HCT116 (cell line): ENCODE results near the gene RFPL4A. TPM values are rescaled to one million over a fixed set of nuclear protein-coding genes. Genes with fewer than 3 reads are reported as not detected.

Experiments
- ATAC-seq: fragments of 200-7000 bp; cut with Tn5 transposase; 2 replicates; pipeline ENCODE4 v1.9.1; 2020; ENCODE audit warnings: mild to moderate bottlenecking, moderate library complexity
- BruUV-seq: library from RNA; stranded (reverse); fragments of 400-500 nt; replicated peaks from 2 replicates; lab custom pipeline; 2021; lab: Mats Ljungman, UMichigan
- CTCF ChIA-PET: fragments of 300-600 bp; sonication (Branson Sonifier 250); formaldehyde crosslinking; loops from one replicate; lab custom pipeline; 2021; ENCODE audit warnings: antibody characterized with exemption; lab: Charles Lee
- POLR2A ChIA-PET: fragments of 300-600, 350-600 bp; sonication (Branson Sonifier 250); formaldehyde crosslinking; loops from one replicate; lab custom pipeline; 2021; ENCODE audit warnings: antibody characterized with exemption; lab: Charles Lee
- RAD21 ChIA-PET, 2 experiments: fragments of 300-600 bp; sonication (Branson Sonifier 250); formaldehyde crosslinking; loops; one replicate each; lab custom pipeline; 2023; ENCODE audit warnings: low total read pairs in 2 of 2; ENCODE audit not compliant: uncharacterized antibody in 2 of 2, unreplicated experiment in 2 of 2, low non-redundant PET in 1 of 2; lab: Charles Lee
- DNase-seq: peaks from one replicate; pipeline ENCODE4 v3.0.0-alpha.2; 2010; ENCODE audit warnings: low read depth, low spot score
- H2AFZ ChIP-seq: fragments of 200-600 bp; shearing (Covaris generic), sonication (generic); 2 replicates; pipeline ENCODE4 v1.6.1; 2017; ENCODE audit warnings: low read depth, mixed run types, mixed read lengths, antibody characterized with exemption, low read length; ENCODE audit not compliant: poor library complexity, severe bottlenecking
- H3K27ac ChIP-seq: 2 replicates; pipeline ENCODE4 v1.5.1; 2012; ENCODE audit warnings: low read depth, low read length
- H3K27me3 ChIP-seq: fragments of 200-600 bp; sonication (generic); 2 replicates; pipeline ENCODE4 v1.6.1; 2016; ENCODE audit warnings: mixed run types, low read length, mixed read lengths; ENCODE audit not compliant: insufficient read depth
- H3K36me3 ChIP-seq, 2 experiments: fragments of 200-500 bp in 1 of 2; fragments of 200-600 bp in 1 of 2; sonication (Bioruptor generic) in 1 of 2; sonication (generic) in 1 of 2; 2 replicates each; pipeline versions ENCODE4 v1.5.1 to v1.6.1; 2014 to 2016; ENCODE audit warnings: low read length in 2 of 2, inconsistent platforms in 1 of 2, mixed read lengths in 1 of 2, mixed run types in 1 of 2; ENCODE audit not compliant: insufficient read depth in 2 of 2, control insufficient read depth in 1 of 2
- H3K4me1 ChIP-seq, 2 experiments: fragments of 200-600 bp in 1 of 2; sonication (generic) in 1 of 2; 2 replicates each; pipeline versions ENCODE4 v1.5.1 to v1.6.1; 2012 to 2017; ENCODE audit warnings: low read length in 2 of 2, inconsistent platforms in 1 of 2, mild to moderate bottlenecking in 1 of 2, mixed read lengths in 1 of 2, mixed run types in 1 of 2, moderate library complexity in 1 of 2; ENCODE audit not compliant: insufficient read depth in 2 of 2, control insufficient read depth in 1 of 2
- H3K4me2 ChIP-seq: fragments of 200-600 bp; sonication (generic); 2 replicates; pipeline ENCODE4 v1.6.1; 2017; ENCODE audit warnings: mixed run types, low read length, mixed read lengths
- H3K4me3 ChIP-seq, 2 experiments: fragments of 200-600 bp in 1 of 2; sonication (generic) in 1 of 2; replicated peaks in 1 of 2; 2 replicates each; pipeline ENCODE4 v1.5.1; 2011 to 2016; ENCODE audit warnings: low read length in 2 of 2, control low read depth in 1 of 2, low read depth in 1 of 2, mild to moderate bottlenecking in 1 of 2, mixed read lengths in 1 of 2, mixed run types in 1 of 2
- H3K79me2 ChIP-seq: fragments of 200-600 bp; sonication (generic); 2 replicates; pipeline ENCODE4 v1.6.1; 2017; ENCODE audit warnings: mild to moderate bottlenecking, mixed run types, low read length, moderate library complexity, mixed read lengths; ENCODE audit not compliant: insufficient read depth
- H3K9ac ChIP-seq: fragments of 200-600 bp; sonication (generic); 2 replicates; pipeline ENCODE4 v1.6.1; 2016; ENCODE audit warnings: low read length, mixed read lengths
- H3K9me2 ChIP-seq: fragments of 200-600 bp; sonication (generic), shearing (Covaris generic); 2 replicates; pipeline ENCODE4 v1.6.1; 2017; ENCODE audit warnings: mixed run types, mild to moderate bottlenecking, moderate library complexity; ENCODE audit not compliant: insufficient read depth
- H3K9me3 ChIP-seq, 2 experiments: fragments of 200-500 bp in 1 of 2; fragments of 200-600 bp in 1 of 2; sonication (Bioruptor generic) in 1 of 2; sonication (generic) in 1 of 2; 2 replicates each; pipeline ENCODE4 v1.6.1; 2014 to 2017; ENCODE audit warnings: low read length in 2 of 2, mixed read lengths in 2 of 2, inconsistent platforms in 1 of 2, low read depth in 1 of 2, mild to moderate bottlenecking in 1 of 2, mixed run types in 1 of 2, moderate library complexity in 1 of 2; ENCODE audit not compliant: control insufficient read depth in 1 of 2, insufficient read depth in 1 of 2
- H4K20me1 ChIP-seq: fragments of 200-600 bp; sonication (generic), shearing (Covaris generic); 2 replicates; pipeline ENCODE4 v1.6.1; 2017; ENCODE audit warnings: mixed run types, mild to moderate bottlenecking, moderate library complexity; ENCODE audit not compliant: insufficient read depth
- CBX3 ChIP-seq: IDR thresholded peaks from 2 replicates; pipeline ENCODE4 v1.6.1; 2012; ENCODE audit warnings: low read depth
- EGR1 ChIP-seq: IDR thresholded peaks from 2 replicates; pipeline ENCODE4 v1.6.1; 2012; ENCODE audit warnings: low read depth
- ELF1 ChIP-seq: IDR thresholded peaks from 2 replicates; pipeline ENCODE4 v1.6.1; 2012; ENCODE audit warnings: low read depth, borderline replicate concordance
- EZH2 ChIP-seq: fragments of 200-600 bp; sonication (generic); IDR thresholded peaks from 2 replicates; pipeline ENCODE4 v1.6.1; 2017; ENCODE audit warnings: antibody characterized with exemption, mixed run types
- EZH2phosphoT487 ChIP-seq: fragments of 200-600 bp; IDR thresholded peaks from 2 replicates; pipeline ENCODE4 v1.6.1; 2018; ENCODE audit warnings: antibody characterized with exemption, borderline replicate concordance
- JUND ChIP-seq: IDR thresholded peaks from 2 replicates; pipeline ENCODE4 v1.6.1; 2012
- POLR2AphosphoS5 ChIP-seq: IDR thresholded peaks from 2 replicates; pipeline ENCODE4 v1.6.1; 2011; ENCODE audit warnings: mild to moderate bottlenecking, low read depth, low read length, moderate library complexity
- RAD21 ChIP-seq: IDR thresholded peaks from 2 replicates; pipeline ENCODE4 v1.6.1; 2012; ENCODE audit warnings: low read depth, mild to moderate bottlenecking
- SIN3A ChIP-seq: IDR thresholded peaks from 2 replicates; pipeline ENCODE4 v1.6.1; 2012; ENCODE audit warnings: low read depth
- SP1 ChIP-seq: IDR thresholded peaks from 2 replicates; pipeline ENCODE4 v1.6.1; 2012; ENCODE audit warnings: low read depth
- SRF ChIP-seq: IDR thresholded peaks from 2 replicates; pipeline ENCODE4 v1.6.1; 2012; ENCODE audit warnings: low read depth
- TCF7L2 ChIP-seq: IDR thresholded peaks from 2 replicates; pipeline ENCODE4 v1.7.0; 2011; ENCODE audit warnings: borderline replicate concordance, inconsistent platforms; ENCODE audit not compliant: insufficient read depth, insufficient read length; ENCODE audit errors: extremely low read depth
- YY1 ChIP-seq: IDR thresholded peaks from 2 replicates; pipeline ENCODE4 v1.6.1; 2011; ENCODE audit warnings: low read length, low read depth, moderate library complexity, mild to moderate bottlenecking; ENCODE audit not compliant: insufficient replicate concordance; ENCODE audit errors: extremely low read depth
- ZFX ChIP-seq: fragments of 450-650 bp; IDR thresholded peaks from 2 replicates; pipeline ENCODE4 v1.6.1; 2017
- intact Hi-C: fragments of 100-400 bp; cut with micrococcal nuclease; formaldehyde crosslinking; loops from 2 replicates; pipeline ENCODE4 v1.10.0; 2022
- total RNA-seq: library from RNA; stranded (reverse); gene quantifications from one replicate; pipeline ENCODE4 v1.2.1, GENCODE V29; 2021; ENCODE audit not compliant: unreplicated experiment
- TF ChIP-seq, protein P1 (sequence below), 3 experiments: fragments of 200-600 bp in 1 of 3; sonication (generic) in 1 of 3; IDR thresholded peaks in 2 of 3; conservative IDR thresholded peaks in 1 of 3; 2 replicates each; pipeline ENCODE4 v1.5.1; 2012 to 2017; ENCODE audit warnings: low read depth in 2 of 3, low read length in 2 of 3, antibody characterized with exemption in 1 of 3, borderline replicate concordance in 1 of 3, control low read depth in 1 of 3, mild to moderate bottlenecking in 1 of 3, mixed read lengths in 1 of 3, mixed run types in 1 of 3, moderate library complexity in 1 of 3; ENCODE audit not compliant: insufficient read depth in 1 of 3
- TF ChIP-seq, protein P2 (sequence below): IDR thresholded peaks from 2 replicates; pipeline ENCODE4 v1.6.1; 2012
- TF ChIP-seq, protein P3 (sequence below): IDR thresholded peaks from 2 replicates; pipeline ENCODE4 v1.6.1; 2012; ENCODE audit warnings: low read depth
- TF ChIP-seq, protein P4 (sequence below): IDR thresholded peaks from 2 replicates; pipeline ENCODE4 v1.6.1; 2012
- TF ChIP-seq, protein P5 (sequence below): IDR thresholded peaks from 2 replicates; pipeline ENCODE4 v1.6.1; 2011; ENCODE audit warnings: mild to moderate bottlenecking, low read length, moderate library complexity; ENCODE audit not compliant: insufficient replicate concordance; ENCODE audit errors: extremely low read depth

RFPL4A gene
- total RNA-seq, 1 experiment from 2014 or later, result not detected

DNA sequence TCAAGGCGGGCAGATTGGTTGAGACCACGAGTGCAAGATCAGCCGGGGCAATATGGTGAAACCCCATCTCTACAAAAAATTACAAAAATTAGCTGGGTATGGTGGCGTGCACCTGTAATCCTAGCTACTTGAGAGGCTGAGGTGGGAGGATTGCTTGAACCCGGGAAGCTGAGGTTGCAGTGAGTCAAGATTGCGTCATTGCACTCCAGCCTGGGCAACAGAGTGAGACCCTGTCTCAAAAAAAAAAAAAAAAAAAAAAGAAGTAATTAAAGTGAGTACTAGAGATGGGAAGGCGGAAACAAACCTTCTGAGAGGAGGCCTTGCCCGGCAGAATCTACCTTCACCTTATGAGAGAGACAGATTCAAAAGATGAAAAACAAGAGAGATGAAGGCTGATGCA is 35.4 kb upstream of the RFPL4A start:
- RAD21 ChIA-PET, result no interaction called here
- TF ChIP-seq, protein P1, sequence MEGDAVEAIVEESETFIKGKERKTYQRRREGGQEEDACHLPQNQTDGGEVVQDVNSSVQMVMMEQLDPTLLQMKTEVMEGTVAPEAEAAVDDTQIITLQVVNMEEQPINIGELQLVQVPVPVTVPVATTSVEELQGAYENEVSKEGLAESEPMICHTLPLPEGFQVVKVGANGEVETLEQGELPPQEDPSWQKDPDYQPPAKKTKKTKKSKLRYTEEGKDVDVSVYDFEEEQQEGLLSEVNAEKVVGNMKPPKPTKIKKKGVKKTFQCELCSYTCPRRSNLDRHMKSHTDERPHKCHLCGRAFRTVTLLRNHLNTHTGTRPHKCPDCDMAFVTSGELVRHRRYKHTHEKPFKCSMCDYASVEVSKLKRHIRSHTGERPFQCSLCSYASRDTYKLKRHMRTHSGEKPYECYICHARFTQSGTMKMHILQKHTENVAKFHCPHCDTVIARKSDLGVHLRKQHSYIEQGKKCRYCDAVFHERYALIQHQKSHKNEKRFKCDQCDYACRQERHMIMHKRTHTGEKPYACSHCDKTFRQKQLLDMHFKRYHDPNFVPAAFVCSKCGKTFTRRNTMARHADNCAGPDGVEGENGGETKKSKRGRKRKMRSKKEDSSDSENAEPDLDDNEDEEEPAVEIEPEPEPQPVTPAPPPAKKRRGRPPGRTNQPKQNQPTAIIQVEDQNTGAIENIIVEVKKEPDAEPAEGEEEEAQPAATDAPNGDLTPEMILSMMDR (IDR thresholded peaks at IDR 0.05 in 2 of 3, conservative IDR thresholded peaks at IDR 0.05 in 1 of 3; ENCODE audit: borderline replicate concordance in 1 of 3, insufficient read depth in 1 of 3, low read depth in 2 of 3, low read length in 2 of 3), result no peak
- TF ChIP-seq ZFX (no peak), EZH2phosphoT487 (no peak), EGR1 (no peak), ELF1 (no peak), SIN3A (no peak), SP1 (no peak), RAD21 (no peak), YY1 (no peak), EZH2 (no peak), CBX3 (no peak), TCF7L2 (no peak), JUND (no peak), POLR2AphosphoS5 (no peak), SRF (no peak)
- TF ChIP-seq, protein P2, sequence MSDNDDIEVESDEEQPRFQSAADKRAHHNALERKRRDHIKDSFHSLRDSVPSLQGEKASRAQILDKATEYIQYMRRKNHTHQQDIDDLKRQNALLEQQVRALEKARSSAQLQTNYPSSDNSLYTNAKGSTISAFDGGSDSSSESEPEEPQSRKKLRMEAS, result no peak
- TF ChIP-seq, protein P3, sequence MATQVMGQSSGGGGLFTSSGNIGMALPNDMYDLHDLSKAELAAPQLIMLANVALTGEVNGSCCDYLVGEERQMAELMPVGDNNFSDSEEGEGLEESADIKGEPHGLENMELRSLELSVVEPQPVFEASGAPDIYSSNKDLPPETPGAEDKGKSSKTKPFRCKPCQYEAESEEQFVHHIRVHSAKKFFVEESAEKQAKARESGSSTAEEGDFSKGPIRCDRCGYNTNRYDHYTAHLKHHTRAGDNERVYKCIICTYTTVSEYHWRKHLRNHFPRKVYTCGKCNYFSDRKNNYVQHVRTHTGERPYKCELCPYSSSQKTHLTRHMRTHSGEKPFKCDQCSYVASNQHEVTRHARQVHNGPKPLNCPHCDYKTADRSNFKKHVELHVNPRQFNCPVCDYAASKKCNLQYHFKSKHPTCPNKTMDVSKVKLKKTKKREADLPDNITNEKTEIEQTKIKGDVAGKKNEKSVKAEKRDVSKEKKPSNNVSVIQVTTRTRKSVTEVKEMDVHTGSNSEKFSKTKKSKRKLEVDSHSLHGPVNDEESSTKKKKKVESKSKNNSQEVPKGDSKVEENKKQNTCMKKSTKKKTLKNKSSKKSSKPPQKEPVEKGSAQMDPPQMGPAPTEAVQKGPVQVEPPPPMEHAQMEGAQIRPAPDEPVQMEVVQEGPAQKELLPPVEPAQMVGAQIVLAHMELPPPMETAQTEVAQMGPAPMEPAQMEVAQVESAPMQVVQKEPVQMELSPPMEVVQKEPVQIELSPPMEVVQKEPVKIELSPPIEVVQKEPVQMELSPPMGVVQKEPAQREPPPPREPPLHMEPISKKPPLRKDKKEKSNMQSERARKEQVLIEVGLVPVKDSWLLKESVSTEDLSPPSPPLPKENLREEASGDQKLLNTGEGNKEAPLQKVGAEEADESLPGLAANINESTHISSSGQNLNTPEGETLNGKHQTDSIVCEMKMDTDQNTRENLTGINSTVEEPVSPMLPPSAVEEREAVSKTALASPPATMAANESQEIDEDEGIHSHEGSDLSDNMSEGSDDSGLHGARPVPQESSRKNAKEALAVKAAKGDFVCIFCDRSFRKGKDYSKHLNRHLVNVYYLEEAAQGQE, result no peak
- TF ChIP-seq, protein P4, sequence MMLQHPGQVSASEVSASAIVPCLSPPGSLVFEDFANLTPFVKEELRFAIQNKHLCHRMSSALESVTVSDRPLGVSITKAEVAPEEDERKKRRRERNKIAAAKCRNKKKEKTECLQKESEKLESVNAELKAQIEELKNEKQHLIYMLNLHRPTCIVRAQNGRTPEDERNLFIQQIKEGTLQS, result no peak
- TF ChIP-seq, protein P5, sequence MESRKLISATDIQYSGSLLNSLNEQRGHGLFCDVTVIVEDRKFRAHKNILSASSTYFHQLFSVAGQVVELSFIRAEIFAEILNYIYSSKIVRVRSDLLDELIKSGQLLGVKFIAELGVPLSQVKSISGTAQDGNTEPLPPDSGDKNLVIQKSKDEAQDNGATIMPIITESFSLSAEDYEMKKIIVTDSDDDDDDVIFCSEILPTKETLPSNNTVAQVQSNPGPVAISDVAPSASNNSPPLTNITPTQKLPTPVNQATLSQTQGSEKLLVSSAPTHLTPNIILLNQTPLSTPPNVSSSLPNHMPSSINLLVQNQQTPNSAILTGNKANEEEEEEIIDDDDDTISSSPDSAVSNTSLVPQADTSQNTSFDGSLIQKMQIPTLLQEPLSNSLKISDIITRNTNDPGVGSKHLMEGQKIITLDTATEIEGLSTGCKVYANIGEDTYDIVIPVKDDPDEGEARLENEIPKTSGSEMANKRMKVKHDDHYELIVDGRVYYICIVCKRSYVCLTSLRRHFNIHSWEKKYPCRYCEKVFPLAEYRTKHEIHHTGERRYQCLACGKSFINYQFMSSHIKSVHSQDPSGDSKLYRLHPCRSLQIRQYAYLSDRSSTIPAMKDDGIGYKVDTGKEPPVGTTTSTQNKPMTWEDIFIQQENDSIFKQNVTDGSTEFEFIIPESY, result no peak

More for the DNA sequence above, 35.4 kb upstream of the RFPL4A start:
- Histone ChIP-seq H3K27me3 (peaks cover 8% of the 10 kb centered on the region; the same call in 1 of the 2 replicates), H3K9me3 (0 out of 4 replicates have a peak, but pooled peaks cover 0 to 4% of the 10 kb centered on the region in 2 experiments), H3K4me3 (no peak overlapping the region), H3K4me1 (no peaks in the 10 kb centered on the region), H3K79me2 (no peaks in the 10 kb centered on the region), H3K27ac (no peak overlapping the region), H3K9me2 (no peaks in the 10 kb centered on the region), H3K9ac (no peak overlapping the region), H3K36me3 (no peaks in the 10 kb centered on the region), H2AFZ (no peak overlapping the region), H4K20me1 (no peaks in the 10 kb centered on the region), H3K4me2 (no peak overlapping the region)
- POLR2A ChIA-PET, result no interaction called here
- BruUV-seq, result no TSS peak
- intact Hi-C loops, result no loop called here
- CTCF ChIA-PET, result no interaction called here
- no peak for DNase-seq
- ATAC-seq, result no peak
